ENCODE data around the gene SORCS2.

DNA sequence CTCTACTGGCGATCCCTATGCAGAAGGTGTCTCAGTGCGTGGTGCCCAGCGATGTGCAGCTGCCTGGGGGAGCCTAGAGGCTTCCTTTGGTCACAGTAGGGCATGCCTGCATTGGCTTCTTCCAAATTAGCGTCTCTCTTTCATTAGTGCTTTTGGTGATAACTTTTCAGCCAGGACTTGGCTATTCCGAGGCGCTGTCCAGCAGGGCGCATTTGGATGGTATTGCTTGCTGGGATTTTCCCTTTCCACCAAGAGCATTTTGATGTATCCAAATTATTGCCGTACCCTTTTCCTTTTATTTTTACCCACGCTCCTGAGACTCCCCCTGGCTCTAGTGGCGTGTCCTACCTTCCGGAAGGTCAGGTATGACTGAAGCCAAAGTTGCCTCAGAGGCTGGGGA lies 101.4 kb downstream of the SORCS2 start:
- TF ChIP-seq, protein P1, sequence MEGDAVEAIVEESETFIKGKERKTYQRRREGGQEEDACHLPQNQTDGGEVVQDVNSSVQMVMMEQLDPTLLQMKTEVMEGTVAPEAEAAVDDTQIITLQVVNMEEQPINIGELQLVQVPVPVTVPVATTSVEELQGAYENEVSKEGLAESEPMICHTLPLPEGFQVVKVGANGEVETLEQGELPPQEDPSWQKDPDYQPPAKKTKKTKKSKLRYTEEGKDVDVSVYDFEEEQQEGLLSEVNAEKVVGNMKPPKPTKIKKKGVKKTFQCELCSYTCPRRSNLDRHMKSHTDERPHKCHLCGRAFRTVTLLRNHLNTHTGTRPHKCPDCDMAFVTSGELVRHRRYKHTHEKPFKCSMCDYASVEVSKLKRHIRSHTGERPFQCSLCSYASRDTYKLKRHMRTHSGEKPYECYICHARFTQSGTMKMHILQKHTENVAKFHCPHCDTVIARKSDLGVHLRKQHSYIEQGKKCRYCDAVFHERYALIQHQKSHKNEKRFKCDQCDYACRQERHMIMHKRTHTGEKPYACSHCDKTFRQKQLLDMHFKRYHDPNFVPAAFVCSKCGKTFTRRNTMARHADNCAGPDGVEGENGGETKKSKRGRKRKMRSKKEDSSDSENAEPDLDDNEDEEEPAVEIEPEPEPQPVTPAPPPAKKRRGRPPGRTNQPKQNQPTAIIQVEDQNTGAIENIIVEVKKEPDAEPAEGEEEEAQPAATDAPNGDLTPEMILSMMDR (IDR thresholded peaks at IDR 0.05): no peak
- TF ChIP-seq POLR2AphosphoS5 (IDR thresholded peaks at IDR 0.05) (no peak), EP300 (IDR thresholded peaks at IDR 0.05) (no peak), POLR2A (IDR thresholded peaks at IDR 0.05) (no peak)
